ENCODE measurements around the gene SPP1.
"Not testable (repeated sequence)": the region's sequence is repeated elsewhere in the genome, so short reads cannot be mapped to it uniquely, and the experiment has no call there.

Gene SPP1

GRCh38 chr4:87999191-87999691 is 23.7 kb downstream of the SPP1 start:
- DNase-seq, result not testable (repeated sequence)

GRCh38 chr4:88001871-88002270 is 26.4 kb downstream of the SPP1 start:
- DNase-seq, result no peak

DNA sequence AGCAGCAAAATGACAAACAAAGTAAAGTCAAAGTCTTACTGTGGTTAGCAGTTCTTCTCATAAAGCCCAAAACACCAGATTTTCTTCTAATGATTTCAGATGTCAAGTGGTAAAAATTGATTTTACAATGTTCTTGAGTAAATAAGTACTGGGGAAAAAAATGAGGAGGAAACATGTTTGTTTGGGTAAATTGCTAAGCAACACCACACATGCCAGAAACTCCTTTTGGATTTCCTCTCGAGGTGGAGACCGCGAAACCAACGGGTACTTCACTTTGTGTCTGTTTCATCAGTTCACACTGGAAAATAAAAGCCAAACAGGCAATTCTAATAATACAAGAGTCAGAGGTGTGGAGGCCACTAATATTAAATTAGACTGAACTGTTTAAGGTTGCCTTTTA is 27.3 kb downstream of the SPP1 start:
- no peak for DNase-seq

DNA sequence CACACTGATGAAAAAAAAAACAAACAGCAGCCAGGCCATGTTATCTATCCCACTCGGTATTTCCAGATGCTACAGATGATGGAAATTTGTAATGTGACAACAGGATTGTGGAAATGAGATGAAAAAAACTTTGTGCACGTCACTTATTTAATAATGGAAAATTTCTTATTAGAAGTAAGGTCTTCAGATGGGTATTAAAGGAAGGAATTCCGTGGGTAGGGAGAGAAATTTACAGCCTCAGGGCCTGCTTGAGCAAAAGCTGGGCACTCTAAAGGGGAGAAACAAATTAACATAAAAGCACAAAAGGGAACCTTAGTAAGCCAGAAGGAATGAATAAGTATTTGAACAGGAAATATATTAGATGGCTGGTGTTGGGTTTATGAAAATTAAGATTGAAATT is 27.7 kb downstream of the SPP1 start:
- DNase-seq, result no peak

DNA sequence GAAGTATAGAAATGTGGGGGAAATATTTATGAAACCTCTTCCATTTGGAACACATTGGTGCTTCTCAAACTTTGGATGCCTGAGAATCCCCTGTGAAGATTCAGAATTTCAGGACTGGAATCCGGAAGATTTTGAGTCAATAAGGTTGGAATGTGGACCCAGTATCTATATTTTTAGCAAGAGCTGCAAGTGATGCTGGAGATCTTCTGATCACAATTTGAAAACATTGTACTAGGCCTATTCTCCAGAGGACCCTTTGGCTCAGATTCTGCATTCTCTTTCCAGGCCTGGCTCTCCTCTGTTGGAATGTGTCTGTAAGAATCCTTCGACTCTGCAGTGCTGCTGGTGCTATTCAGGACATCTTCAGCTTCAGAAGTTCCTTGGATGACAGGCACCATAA is 29.6 kb downstream of the SPP1 start:
- no peak for DNase-seq

GRCh38 chr4:88005946-88006345 is 30.4 kb downstream of the SPP1 start:
- no peak for DNase-seq

GRCh38 chr4:88006956-88007303 is 31.4 kb downstream of the SPP1 start:
- no peak for DNase-seq

DNA sequence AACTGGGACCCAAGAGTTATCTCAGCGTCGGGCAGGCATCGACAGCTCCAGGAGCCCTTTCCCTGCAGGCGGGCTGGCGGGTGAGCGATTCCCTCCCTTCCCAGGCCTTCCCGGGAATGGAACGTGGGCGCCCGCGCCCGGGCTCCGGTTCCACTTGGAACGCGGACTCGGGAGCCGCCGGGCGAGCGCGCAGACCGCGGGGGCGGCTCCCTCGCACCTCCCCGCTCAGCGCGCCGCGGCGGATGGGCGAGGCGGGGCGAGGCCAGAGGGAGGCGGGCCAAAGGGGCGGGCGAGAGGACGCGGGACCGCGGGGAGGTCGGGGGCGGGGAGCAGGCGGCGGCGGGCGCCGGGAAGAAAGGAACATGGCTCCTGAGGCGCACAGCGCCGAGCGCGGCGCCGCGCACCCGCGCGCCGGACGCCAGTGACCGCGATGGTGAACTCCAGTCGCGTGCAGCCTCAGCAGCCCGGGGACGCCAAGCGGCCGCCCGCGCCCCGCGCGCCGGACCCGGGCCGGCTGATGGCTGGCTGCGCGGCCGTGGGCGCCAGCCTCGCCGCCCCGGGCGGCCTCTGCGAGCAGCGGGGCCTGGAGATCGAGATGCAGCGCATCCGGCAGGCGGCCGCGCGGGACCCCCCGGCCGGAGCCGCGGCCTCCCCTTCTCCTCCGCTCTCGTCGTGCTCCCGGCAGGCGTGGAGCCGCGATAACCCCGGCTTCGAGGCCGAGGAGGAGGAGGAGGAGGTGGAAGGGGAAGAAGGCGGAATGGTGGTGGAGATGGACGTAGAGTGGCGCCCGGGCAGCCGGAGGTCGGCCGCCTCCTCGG is 32.0 kb downstream of the SPP1 start, which contains the start of gene PKD2:
TSS of gene PKD2 (plus strand) at position 332 of the 818 bp plus-strand sequence. CDS start at position 431, 99 bp downstream.
- DNase-seq, result peak; percentile 58

DNA sequence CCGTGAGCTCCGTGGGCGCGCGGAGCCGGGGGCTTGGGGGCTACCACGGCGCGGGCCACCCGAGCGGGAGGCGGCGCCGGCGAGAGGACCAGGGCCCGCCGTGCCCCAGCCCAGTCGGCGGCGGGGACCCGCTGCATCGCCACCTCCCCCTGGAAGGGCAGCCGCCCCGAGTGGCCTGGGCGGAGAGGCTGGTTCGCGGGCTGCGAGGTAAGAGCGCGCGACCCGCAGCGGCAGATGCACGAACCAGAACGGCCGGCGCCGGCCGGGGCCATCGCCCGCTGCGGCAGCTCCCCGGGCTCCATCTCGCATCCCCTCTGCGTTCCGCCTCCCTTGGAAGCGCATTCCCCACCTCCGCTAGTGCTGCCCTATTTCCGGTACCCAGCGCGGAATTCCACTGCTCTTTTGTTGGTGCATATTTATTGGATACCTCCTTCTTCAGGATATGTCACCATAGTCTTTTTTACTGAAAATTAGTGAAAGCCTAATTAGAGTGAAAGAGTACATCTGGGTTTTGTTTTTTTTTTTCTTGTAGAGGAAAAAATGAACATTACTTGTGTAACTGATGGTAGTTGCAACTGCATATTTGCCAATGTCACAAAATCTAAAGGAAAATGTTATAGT is 32.7 kb downstream of the SPP1 start:
- peak; percentile 26 for DNase-seq

- DNase-seq, result no peak
Observed at GRCh38 chr4:88008743-88009171, 33.2 kb downstream of the SPP1 start.

- no peak for DNase-seq
Observed at GRCh38 chr4:88009871-88010270, 34.4 kb downstream of the SPP1 start.

- DNase-seq, result no peak
Observed at GRCh38 chr4:88010966-88011365, 35.5 kb downstream of the SPP1 start.

DNA sequence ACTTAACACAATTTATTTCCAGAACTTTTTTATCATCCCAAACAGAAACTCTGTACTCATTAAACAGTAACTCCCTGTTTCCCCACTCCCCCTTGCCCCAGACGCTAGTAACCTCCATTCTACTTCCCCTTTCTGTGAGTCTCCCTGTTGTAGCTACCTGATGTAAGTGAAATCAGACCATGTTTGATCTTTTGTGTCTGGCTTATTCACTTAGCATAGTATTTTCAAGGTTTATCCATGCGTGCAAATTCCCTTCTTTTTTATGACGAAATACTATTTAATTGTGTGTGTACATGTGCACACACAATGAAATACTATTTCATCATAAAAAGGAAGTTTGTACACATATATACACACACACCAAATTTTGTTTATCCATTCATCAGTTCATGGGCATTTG is 37.1 kb downstream of the SPP1 start:
- DNase-seq, result no peak

DNA sequence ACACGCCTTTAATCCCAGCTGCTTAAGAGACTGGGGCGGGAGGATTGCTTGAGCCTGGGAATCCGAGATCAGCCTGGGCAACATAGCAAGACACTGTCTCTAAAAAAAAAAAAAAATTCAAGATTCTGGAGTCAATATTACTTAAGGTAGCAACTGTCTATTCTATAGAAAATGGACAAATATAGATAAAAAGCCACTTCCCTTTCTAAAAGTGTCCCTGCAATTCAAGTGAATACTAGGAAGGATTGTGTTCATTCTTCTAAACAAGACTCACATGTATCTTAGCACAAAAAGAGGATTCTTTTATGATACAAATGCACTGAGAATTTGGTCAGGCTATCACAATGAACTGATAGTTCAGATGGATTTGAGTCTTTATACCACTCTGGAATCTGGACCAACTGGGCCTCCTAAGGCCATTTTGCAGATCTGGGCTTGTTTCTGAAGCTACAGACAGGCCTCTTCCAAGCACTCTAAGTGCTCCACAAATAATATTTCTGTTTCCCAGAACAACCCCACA is 38.9 kb downstream of the SPP1 start:
- DNase-seq, result no peak

DNA sequence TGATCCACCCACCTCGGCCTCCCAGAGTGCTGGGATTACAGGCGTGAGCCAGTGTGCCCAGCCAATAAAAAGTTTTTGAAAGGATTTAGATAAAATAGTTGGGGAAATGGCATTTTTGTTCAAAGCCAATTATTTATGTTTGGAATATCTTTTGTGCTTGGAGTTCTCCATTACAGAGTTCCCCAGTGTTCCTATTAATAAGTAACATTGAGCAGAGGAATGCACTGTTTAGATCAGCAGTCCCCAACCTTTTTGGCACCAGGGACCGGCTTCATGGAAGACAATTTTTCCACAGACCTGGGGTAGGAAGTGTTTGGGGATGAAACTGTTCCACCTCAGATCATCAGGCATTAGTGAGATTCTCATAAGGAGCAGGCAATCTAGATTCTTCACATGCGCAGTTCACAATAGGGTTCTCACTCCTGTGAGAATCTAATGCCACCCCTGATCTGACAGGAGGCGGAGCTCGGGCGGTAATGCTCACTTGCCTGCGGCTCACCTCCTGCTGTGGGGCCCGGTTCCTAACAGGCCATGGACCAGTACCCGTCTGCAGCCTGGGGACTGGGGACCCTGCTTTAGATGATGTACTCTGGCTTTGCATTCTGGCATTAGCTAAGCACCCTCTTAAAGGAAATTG is 40.3 kb downstream of the SPP1 start:
- DNase-seq, result no peak

- DNase-seq, result no peak
Observed at GRCh38 chr4:88017516-88018297, 42.2 kb downstream of the SPP1 start.

DNA sequence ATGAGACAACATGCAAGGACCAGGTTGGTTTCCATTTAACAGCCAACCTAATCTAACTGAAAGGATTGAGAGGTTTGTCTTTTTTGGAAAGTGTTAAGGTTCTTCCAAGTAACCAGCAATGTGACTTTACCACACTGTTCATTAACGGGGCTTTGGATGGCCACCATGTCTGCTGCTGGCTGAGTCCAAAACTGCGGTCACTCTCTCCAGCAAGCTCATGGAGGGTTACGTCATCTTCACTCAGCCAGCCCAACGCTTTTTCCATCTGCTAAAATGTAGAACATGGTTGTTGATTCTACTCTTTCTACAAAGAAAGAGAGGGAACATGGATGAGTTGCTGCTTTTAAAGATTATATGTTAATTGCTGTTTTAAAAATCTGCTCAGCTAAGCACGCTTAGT is 43.0 kb downstream of the SPP1 start:
- DNase-seq, result no peak

- no peak for DNase-seq
Observed at GRCh38 chr4:88021824-88022223, 46.3 kb downstream of the SPP1 start.

DNA sequence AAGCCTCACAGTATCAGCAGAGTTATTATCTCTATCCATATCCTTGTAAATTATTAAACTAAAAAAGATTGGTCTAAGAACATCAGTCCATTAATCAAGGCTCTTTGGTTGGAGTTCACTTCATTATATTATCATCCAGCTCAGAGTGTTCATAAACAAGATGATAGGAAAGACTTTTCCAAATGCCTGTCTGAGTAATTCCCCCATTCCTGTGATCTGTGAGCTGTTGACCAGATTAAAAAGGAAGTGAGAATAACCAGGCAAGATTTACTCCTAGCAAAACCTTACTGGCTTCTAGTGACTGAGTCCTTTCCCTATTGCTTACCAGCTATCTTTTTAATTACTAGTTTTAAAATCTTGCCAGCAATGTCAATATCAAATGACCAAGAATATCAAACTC is 46.8 kb downstream of the SPP1 start:
- DNase-seq, result no peak

DNA sequence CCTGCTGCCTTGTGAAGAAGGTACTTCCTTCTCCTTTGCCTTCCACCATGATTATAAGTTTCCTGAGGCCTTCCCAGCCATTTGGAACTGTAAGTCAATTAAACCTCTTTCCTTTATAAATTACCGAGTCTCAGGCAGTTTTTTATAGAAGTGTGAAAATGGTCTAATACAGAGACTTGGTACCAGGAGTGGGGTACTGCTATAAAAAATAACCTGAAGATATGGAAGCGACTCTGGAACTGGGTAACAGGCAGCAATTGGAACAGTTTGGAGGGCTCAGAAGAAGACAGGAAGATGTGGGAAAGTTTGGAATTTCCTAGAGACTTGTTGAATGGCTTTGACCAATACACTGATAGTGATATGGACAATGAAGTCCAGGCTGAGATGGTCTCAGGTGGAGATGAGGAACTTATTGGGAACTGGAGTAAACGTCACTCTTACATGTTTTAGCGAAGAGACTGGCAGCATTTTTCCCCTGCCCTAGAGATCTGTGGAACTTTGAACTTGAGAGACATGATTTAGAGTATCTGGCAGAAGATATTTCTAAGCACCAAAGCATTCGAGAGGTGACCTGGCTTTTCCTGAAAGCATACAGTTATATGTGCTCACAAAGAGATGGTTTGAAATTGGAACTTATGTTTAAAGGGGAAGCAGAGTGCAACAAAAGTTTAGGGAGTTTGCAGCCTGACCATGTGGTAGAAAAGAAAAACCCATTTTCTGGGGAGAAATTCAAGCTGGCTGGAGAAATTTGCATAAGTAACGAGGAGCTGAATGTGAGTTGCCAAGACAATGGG is 50.6 kb downstream of the SPP1 start:
- not testable (repeated sequence) for DNase-seq

DNA sequence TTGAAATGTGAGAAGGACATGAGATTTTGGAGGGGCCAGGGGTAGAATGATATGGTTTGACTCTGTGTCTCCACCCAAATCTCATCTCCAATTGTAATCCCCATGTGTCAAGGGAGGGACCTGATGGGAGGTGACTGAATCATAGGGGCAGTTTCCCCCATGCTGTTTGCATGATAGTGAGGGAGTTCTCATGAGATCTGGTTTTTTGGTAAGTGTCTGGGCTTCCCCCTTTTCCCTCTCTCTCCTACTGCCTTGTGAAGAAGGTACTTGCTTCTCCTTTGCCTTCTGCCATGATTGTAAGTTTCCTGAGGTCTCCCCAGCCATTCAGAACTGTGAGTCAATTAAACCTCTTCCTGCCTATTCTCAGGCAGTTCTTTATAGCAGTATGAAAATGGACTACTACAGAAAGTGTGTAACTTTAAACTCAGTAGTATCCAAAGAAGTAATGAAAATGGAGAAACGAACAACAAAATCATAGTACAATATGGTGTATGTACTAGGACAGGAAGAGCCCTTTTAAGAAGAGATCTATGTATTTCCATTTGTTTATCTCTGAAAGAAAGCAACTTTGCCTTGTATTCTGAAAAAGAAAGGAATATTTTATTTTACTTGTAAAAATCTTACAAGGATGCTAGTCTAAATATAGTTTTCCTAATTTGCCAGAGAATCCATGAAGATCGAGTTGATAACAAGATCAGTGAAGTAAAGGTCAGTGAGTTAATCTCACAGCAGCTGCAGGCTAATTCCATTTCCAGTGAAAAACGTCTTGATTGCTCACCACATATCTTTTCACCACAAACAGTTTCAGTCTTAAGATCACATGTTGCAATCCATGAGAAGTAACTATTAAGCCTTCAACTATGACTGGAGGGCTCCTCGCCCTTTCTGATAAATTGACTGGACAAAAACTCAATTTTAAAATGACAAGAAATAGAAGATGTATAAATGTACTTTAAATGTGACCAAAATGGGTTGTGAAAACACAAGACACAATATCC is 52.4 kb downstream of the SPP1 start:
- no peak for DNase-seq

Data from NCI-H1092 treated with DMSO at 0.1 percent for 48 hours (cell line).